SKM-1 (cell line): Measurements from ENCODE around the gene SPDYE6.
"Not testable (repeated sequence)": the region's sequence is repeated elsewhere in the genome, so short reads cannot be mapped to it uniquely, and the experiment has no call there.

Source experiments
- DNase-seq: peaks from one replicate; lab custom pipeline; 2025; ENCODE audit not compliant: unreplicated experiment; lab: John Stamatoyannopoulos, UW

The SPDYE6 gene

GRCh38 chr7:102363549-102364393, 7.5 kb upstream of the SPDYE6 start:
- peak; percentile 91 for DNase-seq

GRCh38 chr7:102346983-102347382, 9.3 kb downstream of the SPDYE6 start:
- DNase-seq, result not testable (repeated sequence)

GRCh38 chr7:102340599-102341368, 15.5 kb downstream of the SPDYE6 start:
- DNase-seq, result not testable (repeated sequence)

GRCh38 chr7:102337420-102337819, 18.8 kb downstream of the SPDYE6 start:
- DNase-seq, result not testable (repeated sequence)

- not testable (repeated sequence) for DNase-seq
These were observed 19.2 kb downstream of the SPDYE6 start for GRCh38 chr7:102337002-102337401.

GRCh38 chr7:102335574-102335973, 20.7 kb downstream of the SPDYE6 start:
- DNase-seq, result not testable (repeated sequence)

GRCh38 chr7:102330666-102331460, 25.4 kb downstream of the SPDYE6 start:
- DNase-seq, result not testable (repeated sequence)

GRCh38 chr7:102329366-102329765, 26.9 kb downstream of the SPDYE6 start:
- DNase-seq, result peak; percentile 28

GRCh38 chr7:102328863-102329262, 27.4 kb downstream of the SPDYE6 start:
- DNase-seq, result not testable (repeated sequence)

- DNase-seq, result not testable (repeated sequence)
These were observed 29.1 kb downstream of the SPDYE6 start for GRCh38 chr7:102327183-102327582.

- no peak for DNase-seq
These were observed 29.9 kb downstream of the SPDYE6 start for GRCh38 chr7:102326157-102326889.

GRCh38 chr7:102325106-102325505, 31.1 kb downstream of the SPDYE6 start:
- DNase-seq, result not testable (repeated sequence)

GRCh38 chr7:102323914-102324195, 32.4 kb downstream of the SPDYE6 start:
- no peak for DNase-seq

- DNase-seq, result no peak
These were observed 34.0 kb downstream of the SPDYE6 start for GRCh38 chr7:102322202-102322715.

- DNase-seq, result no peak
These were observed 34.7 kb downstream of the SPDYE6 start for GRCh38 chr7:102321351-102322201.

- no peak for DNase-seq
These were observed 35.5 kb downstream of the SPDYE6 start for GRCh38 chr7:102320601-102321350.

- no peak for DNase-seq
These were observed 36.1 kb downstream of the SPDYE6 start for GRCh38 chr7:102320181-102320580.

GRCh38 chr7:102319671-102320070, 36.6 kb downstream of the SPDYE6 start:
- DNase-seq, result no peak

GRCh38 chr7:102318482-102318971, 37.7 kb downstream of the SPDYE6 start:
- DNase-seq, result no peak
